SK-N-MC (cell line): ENCODE results near the gene PLD1.

Source experiments
- EZH2 ChIP-seq: fragments of 200-600 bp; sonication (generic); IDR thresholded peaks from one replicate; pipeline ENCODE4 v1.6.1; 2017; ENCODE audit warnings: antibody characterized with exemption
- FOXP2 ChIP-seq: optimal IDR thresholded peaks from 2 replicates; pipeline ENCODE3; 2011; ENCODE audit warnings: mild to moderate bottlenecking, moderate library complexity; ENCODE audit not compliant: insufficient read depth; ENCODE audit errors: extremely low read length, control extremely low read depth
- POLR2AphosphoS5 ChIP-seq: IDR thresholded peaks from 2 replicates; pipeline ENCODE4 v1.6.1; 2012; ENCODE audit warnings: mild to moderate bottlenecking, low read depth, low read length, borderline replicate concordance

GRCh38 chr3:171703144-171703543, 107.1 kb downstream of the PLD1 start:
- TF ChIP-seq EZH2, result no peak
- no peak for TF ChIP-seq POLR2AphosphoS5
- no peak for TF ChIP-seq FOXP2
